Activated CD4-positive, alpha-beta memory T cell treated with anti-CD3 and anti-CD28 coated beads, Interleukin-2, amount 10 ng/mL, durations not matched to agents 7 days and 5 days (primary cell): ENCODE data around the gene TBXAS1. TPM values are rescaled to one million over a fixed set of nuclear protein-coding genes. Genes with fewer than 3 reads are reported as not detected.

ENCODE experiments used
- CTCF ChIA-PET: fragments of 350-600 bp; sonication (Branson Sonifier 250); formaldehyde crosslinking; loops from one replicate; lab custom pipeline; 2021; ENCODE audit warnings: antibody characterized with exemption, inconsistent platforms; lab: Charles Lee
- POLR2A ChIA-PET: fragments of 350-600 bp; sonication (Branson Sonifier 250); formaldehyde crosslinking; loops from one replicate; lab custom pipeline; 2021; ENCODE audit warnings: antibody characterized with exemption; lab: Charles Lee
- DNase-seq: peaks from one replicate; pipeline ENCODE4 v3.0.0-alpha.2; 2020
- H3K27ac Mint-ChIP-seq: one replicate; pipeline ENCODE4 v1.8.0; 2021; ENCODE audit warnings: mild to moderate bottlenecking, mixed read lengths
- H3K27me3 Mint-ChIP-seq: one replicate; pipeline ENCODE4 v1.8.0; 2021; ENCODE audit warnings: mixed read lengths
- H3K36me3 Mint-ChIP-seq: one replicate; pipeline ENCODE4 v1.8.0; 2021; ENCODE audit warnings: low read depth, mixed read lengths
- H3K4me1 Mint-ChIP-seq: one replicate; pipeline ENCODE4 v1.8.0; 2021; ENCODE audit warnings: mixed read lengths
- H3K4me3 Mint-ChIP-seq: one replicate; pipeline ENCODE4 v1.8.0; 2021; ENCODE audit warnings: mild to moderate bottlenecking, mixed read lengths
- H3K9me3 Mint-ChIP-seq: one replicate; pipeline ENCODE4 v1.8.0; 2021; ENCODE audit warnings: mixed read lengths
- total RNA-seq, 2 experiments: library from RNA; stranded (reverse); gene quantifications; one replicate each; pipeline ENCODE4 v1.2.3, GENCODE V29; 2021

Gene TBXAS1
- total RNA-seq, 2 experiments from 2014 or later = 27.4 to 28.7 TPM

DNA sequence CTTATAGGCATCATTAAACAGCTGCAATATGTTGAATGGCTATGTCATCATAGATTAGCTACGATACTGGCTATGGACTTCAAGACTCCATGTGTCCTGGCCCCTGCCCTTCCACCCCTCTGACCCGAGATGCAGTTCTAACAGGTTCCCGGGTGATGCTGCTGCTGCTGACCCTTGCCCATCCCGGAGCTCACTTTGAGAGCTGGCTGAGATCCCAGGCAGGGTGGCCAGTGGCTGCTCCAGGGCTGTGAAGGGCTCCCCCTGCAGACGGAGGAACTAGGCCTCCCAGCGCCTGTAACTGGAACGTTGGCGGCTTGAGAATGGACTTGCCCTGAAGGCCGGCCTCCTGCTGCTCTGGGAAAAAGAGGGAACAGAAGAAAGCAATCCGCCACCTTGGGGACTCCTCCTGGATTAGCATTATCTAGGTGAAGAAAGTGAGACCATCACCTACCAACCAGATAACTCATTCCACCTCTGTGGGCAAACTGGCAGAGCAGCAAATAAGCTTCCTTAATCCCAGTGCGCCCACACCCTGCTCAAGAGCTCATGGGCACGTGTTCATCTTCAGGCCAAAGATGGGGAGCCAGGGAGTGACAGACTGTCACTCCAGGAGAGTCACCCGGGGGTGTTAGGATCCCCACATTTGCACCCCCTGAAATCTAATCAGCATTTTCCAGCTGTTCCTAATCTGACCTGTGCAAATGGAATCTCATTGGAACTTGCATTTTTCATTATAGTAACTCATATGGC, 176.9 kb downstream of the TBXAS1 start:
- Mint-ChIP-seq H3K36me3 (no peaks in the 10 kb centered on the region), H3K4me3 (no peak overlapping the region), H3K27me3 (no peaks in the 10 kb centered on the region), H3K9me3 (no peaks in the 10 kb centered on the region), H3K27ac (no peak overlapping the region), H3K4me1 (no peaks in the 10 kb centered on the region)
- POLR2A ChIA-PET = no interaction called here
- no peak for DNase-seq
- CTCF ChIA-PET = interaction anchor here (0.6 to 9.9 kb wide), 11 partner anchors 11 to 571 kb away, joined by 3 to 114 read pairs (median 5); no protein-coding TSS in a partner anchor

- no peak for DNase-seq
- no peak overlapping the region for H3K4me3 Mint-ChIP-seq
- H3K9me3 Mint-ChIP-seq = no peaks in the 10 kb centered on the region
- H3K36me3 Mint-ChIP-seq = no peaks in the 10 kb centered on the region
- no peak overlapping the region for H3K27ac Mint-ChIP-seq
- POLR2A ChIA-PET = no interaction called here
- H3K27me3 Mint-ChIP-seq = peaks cover 2% of the 10 kb centered on the region
- no peaks in the 10 kb centered on the region for H3K4me1 Mint-ChIP-seq
- CTCF ChIA-PET = interaction anchor here (0.6 to 9.9 kb wide), 8 partner anchors 12 to 572 kb away, joined by 3 to 114 read pairs (median 6); no protein-coding TSS in a partner anchor
These were observed 177.5 kb downstream of the TBXAS1 start for GRCh38 chr7:140006600-140006999.

GRCh38 chr7:140007051-140007690, 178.1 kb downstream of the TBXAS1 start:
- DNase-seq = no peak
- H3K4me1 Mint-ChIP-seq = no peaks in the 10 kb centered on the region
- POLR2A ChIA-PET = no interaction called here

DNA sequence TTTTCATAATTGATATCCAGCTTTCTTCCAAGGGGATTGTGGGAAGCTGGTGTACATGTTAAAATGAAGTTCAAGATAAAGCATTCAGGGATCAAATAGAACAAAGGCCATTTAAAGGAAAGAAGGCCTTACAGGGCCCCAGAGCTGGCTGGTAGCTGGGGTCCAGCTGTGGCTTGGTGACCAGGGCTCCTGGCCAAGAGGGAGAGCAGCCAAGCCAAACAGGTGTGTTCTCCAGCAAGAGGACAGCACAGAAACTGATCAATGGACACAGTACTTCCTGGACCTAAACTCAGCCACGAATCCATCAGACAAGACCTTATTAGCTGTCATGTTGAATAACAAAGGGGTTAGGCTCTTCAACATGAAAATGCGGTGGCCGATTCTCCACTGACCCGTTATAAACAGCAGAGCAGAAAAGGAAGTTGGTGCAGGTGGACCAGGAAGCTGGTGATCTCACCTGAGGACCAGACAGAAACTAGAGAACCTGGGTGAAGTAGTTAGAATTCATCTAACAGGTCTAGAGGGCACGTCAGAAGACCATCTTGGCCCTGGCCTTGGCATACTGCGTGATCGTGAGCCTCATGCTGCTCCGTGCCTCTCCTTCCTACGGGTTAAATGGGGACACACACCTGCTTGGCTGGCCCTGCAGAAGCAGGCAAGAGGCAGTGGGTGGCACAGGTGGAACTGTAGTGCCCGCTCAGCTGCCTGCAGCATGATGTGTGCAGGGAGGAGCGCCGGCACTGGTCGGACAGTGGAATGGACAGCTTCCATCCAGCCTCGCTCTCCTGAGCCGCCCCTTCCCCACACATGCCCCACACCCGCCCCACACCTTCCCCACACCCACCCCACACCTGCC, 179.9 kb downstream of the TBXAS1 start:
- POLR2A ChIA-PET = no interaction called here
- Mint-ChIP-seq H3K36me3 (no peaks in the 10 kb centered on the region), H3K9me3 (no peaks in the 10 kb centered on the region), H3K27ac (no peak overlapping the region), H3K27me3 (peaks cover 2% of the 10 kb centered on the region), H3K4me1 (no peaks in the 10 kb centered on the region), H3K4me3 (no peak overlapping the region)
- CTCF ChIA-PET = interaction anchor here (1.3 kb wide), 1 partner anchor 389 kb away, joined by 3 read pairs; no protein-coding TSS in a partner anchor
- no peak for DNase-seq

More at GRCh38 chr7:140007051-140007690, 178.1 kb downstream of the TBXAS1 start:
- CTCF ChIA-PET = interaction anchor here (1.0 to 9.9 kb wide), 4 partner anchors 298 to 572 kb away, joined by 3 to 76 read pairs (median 23); no protein-coding TSS in a partner anchor
- Mint-ChIP-seq H3K27ac (no peak overlapping the region), H3K36me3 (no peaks in the 10 kb centered on the region), H3K27me3 (peaks cover 2% of the 10 kb centered on the region), H3K4me3 (no peak overlapping the region), H3K9me3 (no peaks in the 10 kb centered on the region)

DNA sequence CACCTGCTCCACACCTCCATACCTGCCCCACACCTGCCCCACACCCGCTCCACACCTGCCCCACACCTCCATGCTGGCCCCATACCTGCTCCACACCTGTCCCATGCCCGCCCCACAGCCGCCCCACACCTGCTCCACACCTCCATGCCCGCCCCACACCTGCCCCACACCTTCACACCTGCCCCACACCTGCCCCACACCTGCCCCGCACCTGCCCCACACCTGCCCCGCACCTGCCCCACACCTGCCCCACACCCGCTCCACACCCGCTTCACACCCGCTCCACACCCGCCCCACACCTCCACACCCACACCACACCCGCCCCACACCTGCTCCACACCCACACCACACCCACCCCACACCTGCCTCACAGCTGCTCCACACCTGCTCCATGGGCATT, 180.7 kb downstream of the TBXAS1 start:
- POLR2A ChIA-PET = no interaction called here
- CTCF ChIA-PET = no interaction called here
- peaks cover 3% of the 10 kb centered on the region for H3K36me3 Mint-ChIP-seq
- H3K9me3 Mint-ChIP-seq = no peaks in the 10 kb centered on the region
- no peak for DNase-seq
- no peak overlapping the region for H3K27ac Mint-ChIP-seq
- peaks cover 2% of the 10 kb centered on the region for H3K27me3 Mint-ChIP-seq
- H3K4me1 Mint-ChIP-seq = no peaks in the 10 kb centered on the region
- H3K4me3 Mint-ChIP-seq = no peak overlapping the region

DNA sequence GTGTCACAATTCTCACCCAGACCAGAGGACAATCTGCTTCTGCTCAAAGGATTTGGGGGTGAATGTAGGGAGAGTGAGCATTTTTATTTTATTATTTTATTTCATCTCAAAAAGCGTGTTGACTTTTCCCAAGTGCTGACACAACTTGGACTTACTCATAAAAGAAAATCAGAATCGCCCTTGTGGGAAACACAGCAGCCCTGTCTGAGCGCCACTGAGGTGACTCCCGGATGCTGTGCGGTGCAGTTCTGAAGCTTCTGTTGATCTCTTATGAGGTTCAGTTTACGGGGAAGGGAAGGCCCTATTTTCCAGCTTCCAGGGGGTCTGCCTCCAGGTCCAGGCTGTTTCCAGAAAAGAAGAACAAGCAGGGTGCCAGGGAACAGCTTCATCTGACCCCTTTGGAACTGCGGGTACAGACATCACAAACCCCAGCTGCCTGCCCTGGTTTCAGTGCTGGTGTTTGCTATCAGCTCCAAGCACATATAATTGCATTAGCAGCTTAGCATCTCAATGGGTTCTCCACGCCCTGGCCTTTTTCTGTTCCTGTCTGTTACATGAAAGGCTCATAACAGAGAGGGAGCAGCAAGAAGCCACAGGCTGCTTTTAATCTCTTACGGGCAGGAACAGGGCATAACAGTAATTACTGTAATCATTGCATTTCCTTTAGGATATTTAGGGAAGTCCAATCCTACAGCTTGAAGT, 181.3 kb downstream of the TBXAS1 start:
- ChIA-PET CTCF (interaction anchor here (1.1 kb wide), 1 partner anchor 392 kb away, joined by 4 read pairs; no protein-coding TSS in a partner anchor), POLR2A (no interaction called here)
- Mint-ChIP-seq H3K4me3 (no peak overlapping the region), H3K27me3 (peaks cover 2% of the 10 kb centered on the region), H3K9me3 (no peaks in the 10 kb centered on the region), H3K36me3 (peaks cover 3% of the 10 kb centered on the region), H3K4me1 (no peaks in the 10 kb centered on the region), H3K27ac (no peak overlapping the region)
- no peak for DNase-seq

- DNase-seq = no peak
- Mint-ChIP-seq H3K9me3 (no peaks in the 10 kb centered on the region), H3K27me3 (peaks cover 2% of the 10 kb centered on the region), H3K27ac (no peak overlapping the region), H3K4me1 (no peaks in the 10 kb centered on the region), H3K4me3 (no peak overlapping the region), H3K36me3 (peaks cover 3% of the 10 kb centered on the region)
- POLR2A ChIA-PET = no interaction called here
- CTCF ChIA-PET = no interaction called here
These were observed 184.6 kb downstream of the TBXAS1 start for GRCh38 chr7:140013676-140014075.

DNA sequence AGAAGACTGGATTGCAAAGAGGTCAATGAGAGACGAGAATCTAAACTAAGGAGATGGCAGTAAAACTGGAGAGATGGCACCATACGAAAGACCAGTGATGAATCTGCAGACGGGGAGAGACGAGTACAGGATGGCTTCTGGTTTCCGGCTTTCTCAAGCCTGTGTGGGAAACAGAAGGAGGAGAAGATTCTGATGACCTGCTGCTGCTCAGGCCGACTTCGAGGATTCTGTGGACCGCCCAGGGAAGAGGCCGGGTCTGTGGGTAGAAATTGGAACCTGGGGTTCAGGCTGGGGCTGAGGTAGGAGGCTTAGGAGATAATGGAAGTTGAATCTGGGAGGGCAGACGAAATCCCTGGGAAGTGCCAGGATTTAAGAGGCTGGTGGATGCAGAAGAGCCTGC, 185.1 kb downstream of the TBXAS1 start:
- H3K27me3 Mint-ChIP-seq = peaks cover 2% of the 10 kb centered on the region
- CTCF ChIA-PET = no interaction called here

DNA sequence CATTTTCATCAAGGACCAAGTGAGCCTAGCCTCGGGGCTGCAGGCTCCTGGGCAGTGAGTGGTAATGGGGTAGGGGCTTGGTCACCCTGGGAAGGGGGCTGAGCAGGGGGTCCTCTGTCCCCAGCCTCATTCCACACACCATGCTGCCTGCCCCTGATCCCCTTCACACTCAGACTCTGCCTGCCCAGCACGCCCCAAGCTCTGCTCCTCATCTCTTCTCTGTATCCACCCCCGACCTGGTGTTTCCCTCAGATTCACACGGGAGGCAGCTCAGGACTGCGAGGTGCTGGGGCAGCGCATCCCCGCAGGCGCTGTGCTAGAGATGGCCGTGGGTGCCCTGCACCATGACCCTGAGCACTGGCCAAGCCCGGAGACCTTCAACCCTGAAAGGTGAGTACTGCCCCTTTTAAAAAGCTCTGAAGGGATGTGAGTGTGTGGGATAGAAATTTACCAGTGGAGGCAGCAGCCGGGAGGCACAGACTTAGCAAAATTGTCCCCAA, 186.5 kb downstream of the TBXAS1 start:
- H3K27me3 Mint-ChIP-seq = peaks cover 2% of the 10 kb centered on the region
- no peaks in the 10 kb centered on the region for H3K9me3 Mint-ChIP-seq
- POLR2A ChIA-PET = no interaction called here
- CTCF ChIA-PET = no interaction called here
- no peak overlapping the region for H3K4me3 Mint-ChIP-seq
- no peak overlapping the region for H3K27ac Mint-ChIP-seq
- DNase-seq = no peak
- H3K36me3 Mint-ChIP-seq = peaks cover 3% of the 10 kb centered on the region
- H3K4me1 Mint-ChIP-seq = no peaks in the 10 kb centered on the region

More for the DNA sequence above, 185.1 kb downstream of the TBXAS1 start:
- no peak for DNase-seq
- Mint-ChIP-seq H3K9me3 (no peaks in the 10 kb centered on the region), H3K36me3 (peaks cover 3% of the 10 kb centered on the region), H3K27ac (no peak overlapping the region), H3K4me3 (no peak overlapping the region), H3K4me1 (no peaks in the 10 kb centered on the region)
- POLR2A ChIA-PET = no interaction called here

DNA sequence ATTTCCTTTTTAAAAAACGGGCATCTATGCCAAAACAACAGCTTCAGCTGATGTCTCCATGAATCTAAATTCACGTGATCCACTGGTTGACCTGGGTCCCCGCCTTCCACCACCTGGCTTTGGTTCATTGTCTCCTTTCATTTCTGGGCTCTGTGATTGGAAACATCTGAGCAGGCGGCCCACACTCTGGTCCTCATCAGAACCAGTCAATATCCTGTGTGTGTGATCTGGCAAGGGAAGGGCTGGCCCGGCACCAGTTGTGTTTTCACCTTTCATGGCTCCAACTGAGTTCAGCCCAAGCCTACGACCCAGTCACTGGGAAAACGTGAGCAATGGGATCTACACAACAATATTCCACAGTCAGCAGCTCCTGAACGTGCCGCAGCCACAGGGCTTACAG, 187.5 kb downstream of the TBXAS1 start:
- H3K27me3 Mint-ChIP-seq = no peaks in the 10 kb centered on the region
- peaks cover 3% of the 10 kb centered on the region for H3K36me3 Mint-ChIP-seq
- no peak for DNase-seq
- POLR2A ChIA-PET = no interaction called here
- CTCF ChIA-PET = no interaction called here
- no peak overlapping the region for H3K4me3 Mint-ChIP-seq
- no peaks in the 10 kb centered on the region for H3K9me3 Mint-ChIP-seq
- H3K27ac Mint-ChIP-seq = no peak overlapping the region
- H3K4me1 Mint-ChIP-seq = no peaks in the 10 kb centered on the region

GRCh38 chr7:140017034-140017433, 188.0 kb downstream of the TBXAS1 start:
- Mint-ChIP-seq H3K4me1 (no peaks in the 10 kb centered on the region), H3K27me3 (no peaks in the 10 kb centered on the region), H3K36me3 (peaks cover 5% of the 10 kb centered on the region), H3K4me3 (no peak overlapping the region), H3K9me3 (no peaks in the 10 kb centered on the region), H3K27ac (no peak overlapping the region)
- POLR2A ChIA-PET = no interaction called here
- CTCF ChIA-PET = interaction anchor here (1.0 kb wide), 1 partner anchor 14 kb away, joined by 3 read pairs; no protein-coding TSS in a partner anchor
- DNase-seq = no peak

GRCh38 chr7:140017543-140017942, 188.5 kb downstream of the TBXAS1 start:
- ChIA-PET POLR2A (no interaction called here), CTCF (interaction anchor here (1.0 kb wide), 1 partner anchor 14 kb away, joined by 3 read pairs; no protein-coding TSS in a partner anchor)
- H3K36me3 Mint-ChIP-seq = peaks cover 10% of the 10 kb centered on the region
- no peak overlapping the region for H3K27ac Mint-ChIP-seq
- no peak for DNase-seq
- no peaks in the 10 kb centered on the region for H3K27me3 Mint-ChIP-seq
- H3K9me3 Mint-ChIP-seq = no peaks in the 10 kb centered on the region
- H3K4me1 Mint-ChIP-seq = no peaks in the 10 kb centered on the region
- H3K4me3 Mint-ChIP-seq = no peak overlapping the region
